GM20000 (cell line): ENCODE measurements around the gene SIAH3.

Source experiments
- DNase-seq: peaks from one replicate; pipeline ENCODE4 v3.0.0; 2012; ENCODE audit warnings: low spot score
- TF ChIP-seq, protein P1 (sequence below): IDR thresholded peaks from 2 replicates; pipeline ENCODE4 v1.5.1; 2012; ENCODE audit warnings: mild to moderate bottlenecking, control low read depth; ENCODE audit errors: extremely low read depth, missing control alignments

SIAH3 gene

GRCh38 chr13:45782327-45783045 is 69.1 kb downstream of the SIAH3 start:
- DNase-seq, result no peak

DNA sequence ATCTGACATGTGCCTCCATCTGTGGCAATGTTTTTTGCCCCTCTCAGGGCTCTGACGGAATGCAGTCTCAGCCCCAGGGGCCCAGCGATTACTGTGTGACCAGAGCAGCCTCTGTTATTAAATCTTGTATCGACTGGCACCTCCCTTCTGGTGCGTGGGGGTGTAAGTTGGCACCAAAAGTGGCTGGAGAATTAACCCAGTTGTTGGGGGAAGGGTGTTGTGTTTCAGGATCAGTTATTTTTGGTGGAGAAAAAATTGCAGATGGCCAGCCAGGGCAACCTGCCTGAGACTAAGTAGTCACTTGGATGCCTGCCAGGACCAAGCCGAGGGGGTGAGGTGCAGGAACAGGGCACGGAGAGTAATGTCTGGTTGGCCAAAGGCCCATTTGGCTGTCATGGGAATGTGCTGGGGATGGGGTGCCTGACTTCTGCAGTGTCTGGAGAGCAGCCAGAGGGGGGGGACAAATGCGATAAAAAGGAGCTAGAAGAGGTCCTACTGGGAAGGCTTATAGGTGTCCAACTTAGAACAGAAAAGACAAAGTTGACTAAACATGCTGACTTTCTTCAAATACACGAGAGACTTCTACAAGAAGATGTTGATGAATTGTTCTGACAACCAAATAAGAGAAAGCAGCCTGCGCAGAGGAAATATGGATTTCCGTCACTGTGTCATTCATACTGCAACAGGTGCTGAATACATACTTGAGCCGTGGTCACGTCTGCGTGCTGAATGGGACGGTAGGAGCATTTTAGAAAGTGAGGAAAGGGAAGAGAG is 69.8 kb downstream of the SIAH3 start:
- DNase-seq, result no peak
- TF ChIP-seq, protein P1, sequence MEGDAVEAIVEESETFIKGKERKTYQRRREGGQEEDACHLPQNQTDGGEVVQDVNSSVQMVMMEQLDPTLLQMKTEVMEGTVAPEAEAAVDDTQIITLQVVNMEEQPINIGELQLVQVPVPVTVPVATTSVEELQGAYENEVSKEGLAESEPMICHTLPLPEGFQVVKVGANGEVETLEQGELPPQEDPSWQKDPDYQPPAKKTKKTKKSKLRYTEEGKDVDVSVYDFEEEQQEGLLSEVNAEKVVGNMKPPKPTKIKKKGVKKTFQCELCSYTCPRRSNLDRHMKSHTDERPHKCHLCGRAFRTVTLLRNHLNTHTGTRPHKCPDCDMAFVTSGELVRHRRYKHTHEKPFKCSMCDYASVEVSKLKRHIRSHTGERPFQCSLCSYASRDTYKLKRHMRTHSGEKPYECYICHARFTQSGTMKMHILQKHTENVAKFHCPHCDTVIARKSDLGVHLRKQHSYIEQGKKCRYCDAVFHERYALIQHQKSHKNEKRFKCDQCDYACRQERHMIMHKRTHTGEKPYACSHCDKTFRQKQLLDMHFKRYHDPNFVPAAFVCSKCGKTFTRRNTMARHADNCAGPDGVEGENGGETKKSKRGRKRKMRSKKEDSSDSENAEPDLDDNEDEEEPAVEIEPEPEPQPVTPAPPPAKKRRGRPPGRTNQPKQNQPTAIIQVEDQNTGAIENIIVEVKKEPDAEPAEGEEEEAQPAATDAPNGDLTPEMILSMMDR, result no peak

More at GRCh38 chr13:45782327-45783045, 69.1 kb downstream of the SIAH3 start:
- TF ChIP-seq, protein P1, result no peak

- DNase-seq, result no peak
- TF ChIP-seq, protein P1, result no peak
These were observed 71.7 kb downstream of the SIAH3 start for GRCh38 chr13:45779901-45780300.

DNA sequence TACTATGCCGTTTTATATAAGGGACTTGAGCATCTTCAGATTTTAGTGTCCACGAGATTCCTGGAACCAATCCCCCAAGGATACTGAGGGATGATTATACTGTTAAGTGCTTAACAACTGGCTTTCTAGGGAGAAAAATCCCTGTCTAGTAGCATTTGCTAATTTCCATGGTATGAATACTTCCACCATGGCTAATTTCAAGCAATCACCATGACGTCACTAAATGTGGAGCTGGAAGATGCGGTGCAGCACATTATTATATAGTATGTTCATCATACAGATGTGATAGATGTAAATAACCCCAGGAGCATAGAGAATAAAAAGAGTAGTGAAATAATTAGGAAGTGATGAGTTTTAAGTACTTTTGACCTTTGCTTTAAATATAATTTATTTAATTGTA is 72.7 kb downstream of the SIAH3 start:
- TF ChIP-seq, protein P1, result no peak

GRCh38 chr13:45776748-45777147 is 74.8 kb downstream of the SIAH3 start:
- no peak for DNase-seq
- TF ChIP-seq, protein P1, result no peak

More for the DNA sequence above, 72.7 kb downstream of the SIAH3 start:
- DNase-seq, result no peak

- no peak for DNase-seq
- TF ChIP-seq, protein P1, result no peak
These were observed 76.1 kb downstream of the SIAH3 start for GRCh38 chr13:45775401-45775963.

GRCh38 chr13:45773944-45774343 is 77.6 kb downstream of the SIAH3 start:
- TF ChIP-seq, protein P1, result no peak
- DNase-seq, result no peak
